ENCODE measurements around the gene OR52K2.
"Not testable (repeated sequence)": the region's sequence is repeated elsewhere in the genome, so short reads cannot be mapped to it uniquely, and the experiment has no call there.

The OR52K2 gene

GRCh38 chr11:4448995-4449394, at the start of gene OR52K2:
Gene OR52K2 (plus strand): TSS chr11:4449295. CDS start chr11:4449340, 45 bp downstream.
- DNase-seq (ENCODE audit: low spot score) = no peak

GRCh38 chr11:4406206-4406605, 42.9 kb upstream of the OR52K2 start:
- DNase-seq (ENCODE audit: low spot score) = not testable (repeated sequence)

- no peak for DNase-seq (ENCODE audit: low spot score)
These were observed 32.8 kb upstream of the OR52K2 start for GRCh38 chr11:4416306-4416705.

- no peak for DNase-seq (ENCODE audit: low spot score)
These were observed 32.3 kb upstream of the OR52K2 start for GRCh38 chr11:4416816-4417215.

- no peak for DNase-seq (ENCODE audit: low spot score)
These were observed 30.7 kb upstream of the OR52K2 start for GRCh38 chr11:4418403-4418802.

GRCh38 chr11:4430051-4430450, 19.0 kb upstream of the OR52K2 start:
- DNase-seq (ENCODE audit: low spot score) = no peak

- DNase-seq (ENCODE audit: low spot score) = no peak
These were observed 15.2 kb upstream of the OR52K2 start for GRCh38 chr11:4433856-4434255.

- no peak for DNase-seq (ENCODE audit: low spot score)
These were observed 12.7 kb upstream of the OR52K2 start for GRCh38 chr11:4436411-4436810.

- DNase-seq (ENCODE audit: low spot score) = no peak
These were observed 7.6 kb upstream of the OR52K2 start for GRCh38 chr11:4441515-4441914.

- no peak for DNase-seq (ENCODE audit: low spot score)
These were observed 5.7 kb upstream of the OR52K2 start for GRCh38 chr11:4443232-4443891.

GRCh38 chr11:4453118-4453517, 4.0 kb downstream of the OR52K2 start:
- DNase-seq (ENCODE audit: low spot score) = no peak

- DNase-seq (ENCODE audit: low spot score) = no peak
These were observed 4.9 kb downstream of the OR52K2 start for GRCh38 chr11:4454021-4454420.

- peak; percentile 76 for DNase-seq (ENCODE audit: low spot score)
These were observed 6.3 kb downstream of the OR52K2 start for GRCh38 chr11:4455419-4455818.

- peak; percentile 51 for DNase-seq (ENCODE audit: low spot score)
These were observed 10.4 kb downstream of the OR52K2 start for GRCh38 chr11:4459500-4459899.

- DNase-seq (ENCODE audit: low spot score) = no peak
These were observed 11.1 kb downstream of the OR52K2 start for GRCh38 chr11:4460151-4460550.

- DNase-seq (ENCODE audit: low spot score) = no peak
These were observed 15.4 kb downstream of the OR52K2 start for GRCh38 chr11:4464216-4465159.

- DNase-seq (ENCODE audit: low spot score) = no peak
These were observed 16.3 kb downstream of the OR52K2 start for GRCh38 chr11:4465407-4465806.

GRCh38 chr11:4466131-4466870, 17.2 kb downstream of the OR52K2 start:
- DNase-seq (ENCODE audit: low spot score) = no peak

GRCh38 chr11:4466871-4467442, 17.9 kb downstream of the OR52K2 start:
- no peak for DNase-seq (ENCODE audit: low spot score)

GRCh38 chr11:4467811-4468606, 18.9 kb downstream of the OR52K2 start:
- DNase-seq (ENCODE audit: low spot score) = no peak

- DNase-seq (ENCODE audit: low spot score) = no peak
These were observed 30.5 kb downstream of the OR52K2 start for GRCh38 chr11:4479644-4480043.

Data from pons (tissue), 1 donor.